ENCODE data around the gene PCDH9.

PCDH9 gene

GRCh38 chr13:66565279-66565678 is 664.9 kb downstream of the PCDH9 start:
- no peak for TF ChIP-seq CTCF (IDR thresholded peaks at IDR 0.05; ENCODE audit: borderline replicate concordance, insufficient read depth, low read depth, low read length)
- no peak overlapping the region for H3K4me3 ChIP-seq (ENCODE audit: low read depth, low read length)

GRCh38 chr13:66563076-66563475 is 667.1 kb downstream of the PCDH9 start:
- no peak for TF ChIP-seq CTCF (IDR thresholded peaks at IDR 0.05; ENCODE audit: borderline replicate concordance, insufficient read depth, low read depth, low read length)
- no peak overlapping the region for H3K4me3 ChIP-seq (ENCODE audit: low read depth, low read length)

GRCh38 chr13:66562054-66562453 is 668.1 kb downstream of the PCDH9 start:
- no peak overlapping the region for H3K4me3 ChIP-seq (ENCODE audit: low read depth, low read length)
- TF ChIP-seq CTCF (IDR thresholded peaks at IDR 0.05; ENCODE audit: borderline replicate concordance, insufficient read depth, low read depth, low read length) = no peak

GRCh38 chr13:66560991-66561390 is 669.1 kb downstream of the PCDH9 start:
- TF ChIP-seq CTCF (IDR thresholded peaks at IDR 0.05; ENCODE audit: borderline replicate concordance, insufficient read depth, low read depth, low read length) = no peak
- H3K4me3 ChIP-seq (ENCODE audit: low read depth, low read length) = no peak overlapping the region

- no peak for TF ChIP-seq CTCF (IDR thresholded peaks at IDR 0.05; ENCODE audit: borderline replicate concordance, insufficient read depth, low read depth, low read length)
- H3K4me3 ChIP-seq (ENCODE audit: low read depth, low read length) = no peak overlapping the region
These were observed 669.9 kb downstream of the PCDH9 start for GRCh38 chr13:66560189-66560588.

GRCh38 chr13:66559093-66559492 is 671.0 kb downstream of the PCDH9 start:
- no peak overlapping the region for H3K4me3 ChIP-seq (ENCODE audit: low read depth, low read length)
- no peak for TF ChIP-seq CTCF (IDR thresholded peaks at IDR 0.05; ENCODE audit: borderline replicate concordance, insufficient read depth, low read depth, low read length)

GRCh38 chr13:66558506-66558905 is 671.6 kb downstream of the PCDH9 start:
- no peak overlapping the region for H3K4me3 ChIP-seq (ENCODE audit: low read depth, low read length)
- TF ChIP-seq CTCF (IDR thresholded peaks at IDR 0.05; ENCODE audit: borderline replicate concordance, insufficient read depth, low read depth, low read length) = no peak
